ENCODE results near the gene UBE2J1. TPM values are rescaled to one million over a fixed set of nuclear protein-coding genes. Genes with fewer than 3 reads are reported as not detected.

UBE2J1 gene
- total and polyA plus RNA-seq, 10 of the 15 experiments (the other 5 are each of a cell fraction or from before 2014, with no cell fraction given) = 48.7 to 131 (median 90.0) TPM

- TF ChIP-seq MTA3 (IDR thresholded peaks at IDR 0.05; ENCODE audit: borderline replicate concordance, low read length) (0 out of 2 replicates have a peak, but pooled peaks have one; percentile 65), EP300 (IDR thresholded peaks at IDR 0.05; ENCODE audit: borderline replicate concordance in 1 of 2, control insufficient read depth in 1 of 2, low read depth in 2 of 2, low read length in 2 of 2) (peak; percentile 61 to 70; a peak in 1 of 4 replicates), HDAC6 (IDR thresholded peaks at IDR 0.05; ENCODE audit: unreplicated experiment) (no peak), ZBTB4 (CRISPR knock-in tag; IDR thresholded peaks at IDR 0.05) (no peak), ELK1 (IDR thresholded peaks at IDR 0.05; ENCODE audit: low read depth, low read length) (no peak), TAF1 (IDR thresholded peaks at IDR 0.05; ENCODE audit: borderline replicate concordance, low read depth, low read length) (0 out of 2 replicates have a peak, but pooled peaks have one; percentile 14), CEBPB (IDR thresholded peaks at IDR 0.05; ENCODE audit: borderline replicate concordance in 1 of 2, low read depth in 2 of 2, low read length in 2 of 2) (no peak), GABPA (IDR thresholded peaks at IDR 0.05; ENCODE audit: low read depth) (no peak), JUND (IDR thresholded peaks at IDR 0.05; ENCODE audit: low read depth, low read length) (no peak), STAT1 (conservative IDR thresholded peaks at IDR 0.05) (no peak), BHLHE40 (IDR thresholded peaks at IDR 0.05; ENCODE audit: borderline replicate concordance in 1 of 2, low read depth in 2 of 2, low read length in 1 of 2) (peak; percentile 9 to 26; a peak in 1 of 4 replicates), ZNF592 (IDR thresholded peaks at IDR 0.05) (no peak), ASH2L (IDR thresholded peaks at IDR 0.05; ENCODE audit: borderline replicate concordance, low read depth) (no peak), LARP7 (IDR thresholded peaks at IDR 0.05) (no peak), TCF12 (IDR thresholded peaks at IDR 0.05; ENCODE audit: low read depth, low read length) (peak; percentile 54; the same call in 1 of the 2 replicates), ZBTB33 (IDR thresholded peaks at IDR 0.05) (no peak)
These were observed 20.0 kb upstream of the UBE2J1 start (continued) for GRCh38 chr6:89372506-89372901.
